Activated CD4-positive, CD25-positive, alpha-beta regulatory T cell treated with anti-CD3 and anti-CD28 coated beads, Interleukin-2, amount 50 U/mL, for 72 hours (primary cell): ENCODE data around the gene STXBP2.
A peak's percentile ranks its signal among the peaks of the same experiment; 100 is the strongest.

Experiments used
- DNase-seq: peaks from one replicate; pipeline ENCODE4 v3.0.0; 2021

Gene STXBP2

GRCh38 chr19:7614859-7615741 lies 21.8 kb upstream of the STXBP2 start:
- DNase-seq, result no peak

GRCh38 chr19:7617172-7617571 lies 19.7 kb upstream of the STXBP2 start:
- no peak for DNase-seq

- DNase-seq, result no peak
Measured at GRCh38 chr19:7617735-7618134, 19.2 kb upstream of the STXBP2 start.

- no peak for DNase-seq
Measured at GRCh38 chr19:7618348-7618747, 18.6 kb upstream of the STXBP2 start.

- DNase-seq, result no peak
Measured at GRCh38 chr19:7618771-7619510, 18.0 kb upstream of the STXBP2 start.

- DNase-seq, result no peak
Measured at GRCh38 chr19:7619671-7620441, 17.1 kb upstream of the STXBP2 start.

GRCh38 chr19:7620442-7621412 lies 16.2 kb upstream of the STXBP2 start:
- DNase-seq, result no peak

GRCh38 chr19:7622933-7623685 lies 13.8 kb upstream of the STXBP2 start:
- no peak for DNase-seq

GRCh38 chr19:7623725-7624603 lies 12.9 kb upstream of the STXBP2 start:
- no peak for DNase-seq

GRCh38 chr19:7624810-7625209 lies 12.1 kb upstream of the STXBP2 start:
- DNase-seq, result no peak

- no peak for DNase-seq
Measured at GRCh38 chr19:7625763-7626372, 11.0 kb upstream of the STXBP2 start.

- no peak for DNase-seq
Measured at GRCh38 chr19:7627166-7627565, 9.7 kb upstream of the STXBP2 start.

GRCh38 chr19:7628589-7629311 lies 8.2 kb upstream of the STXBP2 start:
- no peak for DNase-seq

- peak; percentile 92 for DNase-seq
Measured at GRCh38 chr19:7629347-7630054, 7.4 kb upstream of the STXBP2 start, which contains the start of the genes PET100 and XAB2. Gene PET100, plus strand, starts transcription at chr19:7629793. Its CDS starts 41 bp downstream, at chr19:7629834. Gene XAB2, minus strand, starts transcription at chr19:7629545. Its CDS starts 18 bp downstream, at chr19:7629527.

- DNase-seq, result no peak
Measured at GRCh38 chr19:7631577-7631976, 5.3 kb upstream of the STXBP2 start.

GRCh38 chr19:7632340-7633203 lies 4.3 kb upstream of the STXBP2 start:
- DNase-seq, result no peak

GRCh38 chr19:7633698-7634097 lies 3.2 kb upstream of the STXBP2 start, which contains the start of gene PCP2:
Gene PCP2, minus strand, starts transcription at chr19:7633719. Its CDS starts 262 bp downstream, at chr19:7633457.
- no peak for DNase-seq
